HL-60/S4 treated with phorbol 12-myristate 13-acetate at 8.2 ng/mL for 4 days and 3 days (cell line): ENCODE measurements around the gene RPH3AL.
"Not testable (repeated sequence)": the region's sequence is repeated elsewhere in the genome, so short reads cannot be mapped to it uniquely, and the experiment has no call there.

Experiments used
- in situ Hi-C: fragments of 300-500 bp; cut with MboI; formaldehyde crosslinking; loops from 2 replicates; pipeline ENCODE4 v1.15.0; 2022; ENCODE audit warnings: low sequenced_read_pairs

RPH3AL gene

GRCh38 chr17:185445-186138 lies 167.0 kb downstream of the RPH3AL start:
- in situ Hi-C loops, result no loop called here

GRCh38 chr17:183021-183420 lies 169.6 kb downstream of the RPH3AL start:
- in situ Hi-C loops, result no loop called here

DNA sequence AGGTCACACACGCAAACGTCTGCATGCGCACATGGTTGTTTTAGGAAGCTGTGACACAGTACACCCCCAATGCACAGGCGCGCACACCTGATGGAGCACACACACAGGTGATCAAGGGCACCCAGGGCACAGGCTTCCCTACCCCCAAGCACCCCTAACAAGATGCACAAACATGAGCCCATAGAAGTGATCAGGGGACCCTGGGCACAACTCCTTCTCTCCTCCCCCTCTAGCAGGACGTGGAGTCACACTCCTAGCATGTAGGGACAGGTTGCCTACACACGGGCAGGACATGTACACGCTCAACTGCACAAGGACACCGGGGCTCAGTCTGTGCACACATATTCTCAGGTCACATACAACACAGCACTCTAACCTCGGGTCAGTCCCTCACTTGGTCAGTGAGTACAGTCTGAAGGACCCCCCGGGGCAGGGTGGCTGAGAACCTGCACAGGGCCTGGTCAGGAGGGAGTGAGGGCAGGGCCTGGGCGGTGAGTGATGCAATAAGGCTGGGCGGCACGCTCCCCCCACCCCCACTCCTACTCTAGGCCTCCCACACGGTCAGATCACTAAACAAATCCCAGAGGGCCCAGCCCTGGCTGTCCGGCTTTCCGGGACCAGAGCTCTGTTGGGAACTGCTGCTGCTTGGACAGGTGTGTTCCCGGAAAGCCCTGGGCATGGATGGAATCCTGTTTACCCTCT lies 170.4 kb downstream of the RPH3AL start:
- in situ Hi-C loops, result no loop called here

GRCh38 chr17:181245-182049 lies 171.2 kb downstream of the RPH3AL start, which contains the start of gene DOC2B:
DOC2B (minus strand) TSS chr17:181650; CDS start chr17:181479, 171 bp downstream.
- in situ Hi-C loops, result no loop called here

GRCh38 chr17:180381-181244 lies 172.0 kb downstream of the RPH3AL start:
- in situ Hi-C loops, result no loop called here

DNA sequence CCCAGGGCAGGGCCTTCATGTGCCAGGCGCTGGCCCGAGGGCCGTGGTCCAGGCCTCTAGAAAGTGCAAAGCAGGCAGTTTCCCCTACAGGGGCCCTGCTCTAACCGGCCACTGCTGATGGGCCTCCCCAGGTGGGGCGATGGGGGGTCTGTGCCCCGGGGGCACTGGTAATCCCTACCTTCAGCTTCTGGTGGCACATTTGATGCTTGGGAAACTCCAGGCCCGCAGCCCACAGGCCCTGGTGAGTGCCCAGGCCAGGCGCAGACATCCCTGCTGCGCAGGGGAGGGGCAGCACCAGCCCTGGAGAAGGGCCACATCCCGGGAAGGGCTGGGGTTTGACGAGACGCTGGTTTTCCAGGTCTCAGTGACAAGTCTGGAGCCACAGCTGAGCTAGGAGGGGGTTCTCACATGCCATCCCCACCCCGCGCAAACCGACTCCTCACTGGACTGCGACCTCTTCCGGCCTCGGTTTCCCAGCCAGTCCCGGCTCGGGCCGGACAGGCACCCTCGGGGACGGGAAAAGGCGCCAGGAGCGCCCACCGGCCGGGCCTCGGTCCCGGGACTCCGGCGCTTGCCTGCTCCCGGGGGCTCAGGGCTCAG lies 172.7 kb downstream of the RPH3AL start:
- in situ Hi-C loops, result no loop called here

GRCh38 chr17:179066-179432 lies 173.6 kb downstream of the RPH3AL start:
- in situ Hi-C loops, result no loop called here

- in situ Hi-C loops, result no loop called here
These were observed 174.1 kb downstream of the RPH3AL start for GRCh38 chr17:178292-179065.

- in situ Hi-C loops, result no loop called here
These were observed 174.8 kb downstream of the RPH3AL start for GRCh38 chr17:177762-178161.

DNA sequence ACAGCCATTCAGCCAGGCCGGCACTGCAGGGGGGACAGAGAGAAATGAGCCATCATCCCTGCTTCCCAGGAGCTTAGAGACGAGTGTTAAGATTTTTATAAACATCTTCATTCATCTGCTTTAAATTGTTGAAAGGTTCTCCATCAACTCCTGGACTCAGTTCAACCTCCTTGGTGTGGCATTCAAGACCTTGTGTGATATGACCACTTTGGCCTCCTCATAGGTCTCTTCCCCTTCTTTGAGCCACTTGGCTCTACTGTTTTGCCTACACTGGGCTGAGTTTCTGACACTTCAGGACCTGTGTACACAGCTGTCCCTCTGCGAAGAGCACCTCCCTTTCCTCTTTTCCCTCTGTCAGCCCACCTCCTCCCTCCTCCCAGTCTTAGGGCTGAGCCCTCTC lies 175.5 kb downstream of the RPH3AL start:
- in situ Hi-C loops, result no loop called here

DNA sequence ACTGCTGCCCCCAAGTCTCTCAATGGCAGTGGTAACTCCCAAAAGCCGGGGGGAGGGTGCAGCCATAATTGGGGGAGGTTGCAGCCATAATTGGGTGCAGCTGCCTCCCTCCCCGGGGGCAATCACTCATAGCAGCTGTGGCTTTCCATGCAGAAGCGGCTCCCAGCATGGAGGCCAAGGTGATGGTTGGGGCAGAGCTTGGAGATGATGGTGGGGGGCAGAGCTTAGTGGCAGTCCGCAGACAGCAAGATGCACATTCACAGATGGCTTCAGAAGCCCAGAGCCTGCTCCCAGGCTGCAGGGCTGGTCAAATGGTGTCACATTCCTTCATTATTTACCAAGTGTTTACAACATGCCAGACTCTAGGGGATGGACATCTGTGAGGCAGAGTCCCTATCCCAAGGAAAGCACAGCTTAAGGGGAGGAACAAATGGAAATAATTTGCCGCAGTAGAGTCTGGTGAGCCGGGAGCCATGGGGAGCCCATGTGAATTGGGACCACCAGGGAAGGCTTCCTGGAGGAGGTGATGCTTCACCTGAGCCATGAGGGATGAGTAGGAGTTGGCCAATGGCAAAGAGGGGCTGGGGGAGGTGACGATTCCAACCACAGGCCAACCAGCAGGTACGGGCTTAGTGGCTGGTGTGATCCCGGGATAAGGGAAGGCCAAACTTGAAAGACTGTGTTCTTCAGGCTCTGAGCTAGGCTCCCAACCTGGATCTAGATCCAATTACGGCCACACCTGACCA lies 179.3 kb downstream of the RPH3AL start:
- in situ Hi-C loops, result no loop called here

DNA sequence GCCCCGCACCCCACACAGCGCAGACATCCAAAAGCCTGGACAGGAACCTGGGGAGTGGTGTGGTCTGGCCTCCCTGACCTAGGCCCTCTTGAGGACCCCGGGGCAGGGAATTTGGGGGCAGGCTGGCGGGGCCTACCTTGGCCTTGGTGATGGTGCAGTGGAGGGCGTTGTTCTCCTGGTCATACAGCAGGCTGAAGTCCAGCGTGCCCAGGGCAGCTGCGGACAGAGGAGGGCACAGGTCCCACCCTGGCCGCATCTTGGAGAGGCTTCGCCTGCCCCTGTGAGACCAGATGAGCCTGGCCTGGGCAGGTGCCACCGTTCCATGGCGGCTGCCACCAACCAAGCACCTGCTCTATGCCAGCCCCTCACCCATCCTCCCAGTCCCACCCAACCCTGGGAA lies 180.2 kb downstream of the RPH3AL start:
- in situ Hi-C loops, result no loop called here

DNA sequence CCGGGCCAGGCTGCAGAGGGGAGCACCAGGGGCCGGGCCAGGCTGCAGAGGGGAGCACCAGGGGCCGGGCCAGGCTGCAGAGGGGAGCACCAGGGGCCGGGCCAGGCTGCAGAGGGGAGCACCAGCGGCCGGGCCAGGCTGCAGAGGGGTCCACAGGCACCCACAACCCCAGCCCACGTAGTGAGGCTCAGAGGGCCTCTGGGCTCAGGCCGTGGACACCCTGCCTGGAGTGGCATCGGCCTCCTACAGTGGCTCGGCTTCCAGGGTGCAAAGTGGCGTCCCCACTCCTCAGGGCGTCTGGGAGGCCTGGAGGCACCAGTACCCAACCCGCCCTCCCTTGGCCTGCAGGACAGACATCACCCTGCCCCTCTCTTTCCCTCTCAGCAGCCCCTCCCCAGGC lies 180.7 kb downstream of the RPH3AL start:
- in situ Hi-C loops, result no loop called here

DNA sequence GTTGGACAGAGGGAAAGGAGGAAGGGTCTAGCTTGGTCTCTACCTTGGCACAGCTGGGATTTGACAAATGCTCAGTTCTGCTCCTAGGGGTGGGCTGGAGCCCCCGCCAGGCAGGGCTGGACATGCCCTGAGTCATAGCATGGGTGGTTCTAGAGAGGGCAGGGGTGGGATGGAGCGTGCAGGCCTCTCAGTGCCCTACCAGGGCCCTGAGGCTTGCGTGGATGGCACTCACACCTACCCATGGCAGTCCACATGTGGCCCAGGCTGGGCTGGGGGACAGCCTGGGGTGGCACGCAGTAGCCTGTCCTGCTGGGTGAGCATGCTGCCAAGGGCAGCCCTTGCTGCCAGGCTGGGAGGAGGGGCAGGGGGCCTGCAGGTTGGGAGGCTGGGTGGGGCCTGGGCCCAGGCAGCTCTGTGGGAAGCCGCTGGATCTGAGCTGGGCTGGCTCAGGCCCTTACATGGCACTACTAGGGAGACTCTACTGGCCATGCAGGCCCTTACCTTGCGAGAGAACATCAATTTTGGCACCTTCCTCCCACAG lies 182.4 kb downstream of the RPH3AL start:
- in situ Hi-C loops, result no loop called here

DNA sequence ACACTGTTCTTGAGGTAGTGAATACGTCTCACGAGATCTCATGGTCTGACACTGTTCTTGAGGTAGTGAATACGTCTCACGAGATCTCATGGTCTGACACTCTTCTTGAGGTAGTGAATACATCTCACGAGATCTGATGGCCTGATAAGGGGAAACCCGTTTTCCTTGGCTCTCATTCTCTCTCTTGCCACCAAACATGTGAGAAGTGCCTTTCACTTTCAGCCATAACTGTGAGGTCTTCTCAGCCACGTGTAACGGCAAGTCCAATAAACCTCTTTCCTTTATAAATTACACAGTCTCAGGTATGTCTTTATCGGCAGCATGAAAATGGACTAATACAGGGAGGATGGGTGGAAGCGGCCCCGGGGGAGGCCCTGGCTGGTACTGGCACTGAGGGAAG lies 184.0 kb downstream of the RPH3AL start:
- in situ Hi-C loops, result not testable (repeated sequence)

- in situ Hi-C loops, result no loop called here
These were observed 186.7 kb downstream of the RPH3AL start for GRCh38 chr17:165939-166338.

- in situ Hi-C loops, result no loop called here
These were observed 188.0 kb downstream of the RPH3AL start for GRCh38 chr17:164303-165235.
